HEK293 (cell line): Measurements from ENCODE around the gene KLHL11.

Experiments used
- IKZF3 ChIP-seq: fragments of 450-650 bp; IDR thresholded peaks from 2 replicates; pipeline ENCODE4 v1.5.0; 2018; ENCODE audit warnings: missing biosample characterization, mild to moderate bottlenecking, missing genetic modification characterization, moderate library complexity
- OVOL3 ChIP-seq: fragments of 450-650 bp; formaldehyde crosslinking; IDR thresholded peaks from 2 replicates; pipeline ENCODE4 v1.5.1; 2016; ENCODE audit warnings: missing biosample characterization, missing genetic modification characterization
- ZFP37 ChIP-seq: fragments of 450-650 bp; formaldehyde crosslinking; IDR thresholded peaks from 2 replicates; pipeline ENCODE4 v1.5.1; 2016; ENCODE audit warnings: missing biosample characterization, missing genetic modification characterization
- TF ChIP-seq, protein P1 (sequence below): fragments of 450-650 bp; formaldehyde crosslinking; IDR thresholded peaks from 2 replicates; pipeline ENCODE4 v1.5.1; 2016; ENCODE audit warnings: missing biosample characterization, missing genetic modification characterization
- TF ChIP-seq, protein P2 (sequence below): fragments of 450-650 bp; formaldehyde crosslinking; IDR thresholded peaks from 2 replicates; pipeline ENCODE4 v1.5.1; 2016; ENCODE audit warnings: missing biosample characterization, missing genetic modification characterization

DNA sequence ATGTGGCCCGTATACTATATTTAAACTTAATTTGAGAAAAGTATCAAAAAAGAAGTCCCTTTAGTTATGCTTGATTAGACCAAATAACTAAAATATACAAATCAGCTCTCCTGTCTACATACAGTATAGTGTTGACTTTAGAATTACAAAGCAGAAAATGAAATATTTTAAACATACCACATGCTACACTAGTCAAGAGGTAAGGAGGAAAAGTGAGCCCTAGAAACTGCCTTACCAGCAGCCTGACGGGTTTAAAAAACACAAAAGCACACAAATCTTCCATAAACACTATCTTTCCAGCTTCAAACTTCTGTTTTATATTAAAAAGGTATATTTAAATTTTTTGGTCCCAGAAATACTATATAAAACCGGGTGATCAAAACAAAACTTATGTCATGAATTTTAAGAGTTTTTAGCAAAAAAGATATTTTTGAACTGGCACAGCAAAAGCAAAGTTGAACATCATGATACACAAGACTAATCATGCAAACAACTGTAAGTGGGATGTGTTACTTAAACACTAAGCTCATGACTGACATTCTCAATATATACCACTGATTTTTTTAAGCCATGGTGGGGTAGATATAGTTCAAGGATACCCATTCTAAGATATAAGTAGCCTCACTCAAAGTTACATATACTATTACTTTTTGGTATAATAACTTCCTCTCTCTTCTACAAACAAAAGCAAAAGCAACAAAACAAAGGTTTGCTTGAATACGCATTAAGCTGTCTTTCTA, 15.8 kb downstream of the KLHL11 start:
- TF ChIP-seq IKZF3 = no peak
- TF ChIP-seq ZFP37 (tag by site-specific recombination) = no peak
- TF ChIP-seq, protein P1, sequence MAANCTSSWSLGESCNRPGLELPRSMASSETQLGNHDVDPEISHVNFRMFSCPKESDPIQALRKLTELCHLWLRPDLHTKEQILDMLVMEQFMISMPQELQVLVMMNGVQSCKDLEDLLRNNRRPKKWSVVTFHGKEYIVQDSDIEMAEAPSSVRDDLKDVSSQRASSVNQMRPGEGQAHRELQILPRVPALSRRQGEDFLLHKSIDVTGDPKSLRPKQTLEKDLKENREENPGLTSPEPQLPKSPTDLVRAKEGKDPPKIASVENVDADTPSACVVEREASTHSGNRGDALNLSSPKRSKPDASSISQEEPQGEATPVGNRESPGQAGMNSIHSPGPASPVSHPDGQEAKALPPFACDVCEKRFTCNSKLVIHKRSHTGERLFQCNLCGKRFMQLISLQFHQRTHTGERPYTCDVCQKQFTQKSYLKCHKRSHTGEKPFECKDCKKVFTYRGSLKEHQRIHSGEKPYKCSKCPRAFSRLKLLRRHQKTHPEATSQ (tag by site-specific recombination) = no peak
- TF ChIP-seq OVOL3 = no peak
- TF ChIP-seq, protein P2, sequence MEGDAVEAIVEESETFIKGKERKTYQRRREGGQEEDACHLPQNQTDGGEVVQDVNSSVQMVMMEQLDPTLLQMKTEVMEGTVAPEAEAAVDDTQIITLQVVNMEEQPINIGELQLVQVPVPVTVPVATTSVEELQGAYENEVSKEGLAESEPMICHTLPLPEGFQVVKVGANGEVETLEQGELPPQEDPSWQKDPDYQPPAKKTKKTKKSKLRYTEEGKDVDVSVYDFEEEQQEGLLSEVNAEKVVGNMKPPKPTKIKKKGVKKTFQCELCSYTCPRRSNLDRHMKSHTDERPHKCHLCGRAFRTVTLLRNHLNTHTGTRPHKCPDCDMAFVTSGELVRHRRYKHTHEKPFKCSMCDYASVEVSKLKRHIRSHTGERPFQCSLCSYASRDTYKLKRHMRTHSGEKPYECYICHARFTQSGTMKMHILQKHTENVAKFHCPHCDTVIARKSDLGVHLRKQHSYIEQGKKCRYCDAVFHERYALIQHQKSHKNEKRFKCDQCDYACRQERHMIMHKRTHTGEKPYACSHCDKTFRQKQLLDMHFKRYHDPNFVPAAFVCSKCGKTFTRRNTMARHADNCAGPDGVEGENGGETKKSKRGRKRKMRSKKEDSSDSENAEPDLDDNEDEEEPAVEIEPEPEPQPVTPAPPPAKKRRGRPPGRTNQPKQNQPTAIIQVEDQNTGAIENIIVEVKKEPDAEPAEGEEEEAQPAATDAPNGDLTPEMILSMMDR (tag by site-specific recombination) = no peak
